Liver (tissue), 9 donors: ENCODE data around the gene CZIB. TPM values are rescaled to one million over a fixed set of nuclear protein-coding genes. Genes with fewer than 3 reads are reported as not detected.

Source experiments
- DNase-seq: peaks from one replicate; pipeline ENCODE4 v3.0.0-alpha.2; 2017; ENCODE audit warnings: low spot score
- H3K27ac ChIP-seq, 2 donors: one replicate each; pipeline ENCODE4 v1.7.0; 2013; ENCODE audit warnings: inconsistent platforms in 2 of 2, low read length in 2 of 2, control low read depth in 1 of 2, low read depth in 1 of 2, mild to moderate bottlenecking in 1 of 2
- H3K27me3 ChIP-seq, 4 donors: one replicate each; pipeline versions ENCODE4 v1.6.1 to v1.7.0; 2013; ENCODE audit warnings: low read length in 3 of 4, inconsistent platforms in 1 of 4, mild to moderate bottlenecking in 1 of 4, moderate library complexity in 1 of 4; ENCODE audit not compliant: control insufficient read depth in 4 of 4, insufficient read depth in 4 of 4
- H3K36me3 ChIP-seq, 4 donors: one replicate each; pipeline versions ENCODE4 v1.6.1 to v1.7.0; 2013; ENCODE audit warnings: low read length in 3 of 4, mild to moderate bottlenecking in 3 of 4, low read depth in 1 of 4, moderate library complexity in 1 of 4; ENCODE audit not compliant: control insufficient read depth in 4 of 4, insufficient read depth in 3 of 4
- H3K4me1 ChIP-seq, 4 donors: one replicate each; pipeline versions ENCODE4 v1.6.1 to v1.7.0; 2013; ENCODE audit warnings: low read length in 3 of 4, mild to moderate bottlenecking in 3 of 4, moderate library complexity in 1 of 4; ENCODE audit not compliant: control insufficient read depth in 4 of 4, insufficient read depth in 4 of 4
- H3K4me3 ChIP-seq, 3 donors: one replicate each; pipeline versions ENCODE4 v1.6.1 to v1.7.0; 2013; ENCODE audit warnings: low read length in 3 of 3, control low read depth in 1 of 3, low read depth in 1 of 3, mild to moderate bottlenecking in 1 of 3
- H3K9ac ChIP-seq, 2 donors: one replicate each; pipeline ENCODE4 v1.7.0; 2013; ENCODE audit warnings: low read length in 2 of 2, mild to moderate bottlenecking in 2 of 2, moderate library complexity in 2 of 2, control low read depth in 1 of 2, low read depth in 1 of 2
- H3K9me3 ChIP-seq, 4 donors: one replicate each; pipeline versions ENCODE4 v1.6.1 to v1.7.0; 2013; ENCODE audit warnings: low read length in 3 of 4; ENCODE audit not compliant: control insufficient read depth in 4 of 4
- ATF3 ChIP-seq: IDR thresholded peaks from 2 replicates; pipeline ENCODE4 v1.6.1; 2016; ENCODE audit warnings: antibody characterized with exemption
- EGR1 ChIP-seq, 2 donors: IDR thresholded peaks; 2 replicates each; pipeline ENCODE4 v1.6.1; 2016 to 2018; ENCODE audit warnings: antibody characterized with exemption in 2 of 2, low read depth in 2 of 2
- FOXA1 ChIP-seq: IDR thresholded peaks from 2 replicates; pipeline ENCODE4 v1.6.1; 2016; ENCODE audit warnings: antibody characterized with exemption
- FOXA2 ChIP-seq: IDR thresholded peaks from 2 replicates; pipeline ENCODE4 v1.6.1; 2016; ENCODE audit warnings: antibody characterized with exemption
- GABPA ChIP-seq, 2 donors: IDR thresholded peaks in 1 of 2; conservative IDR thresholded peaks in 1 of 2; 2 replicates each; pipeline ENCODE4 v1.6.1; 2016; ENCODE audit warnings: antibody characterized with exemption in 2 of 2, mild to moderate bottlenecking in 1 of 2, moderate library complexity in 1 of 2
- HNF4A ChIP-seq, 2 donors: conservative IDR thresholded peaks; 2 replicates each; pipeline ENCODE4 v1.6.1; 2016; ENCODE audit warnings: antibody characterized with exemption in 2 of 2, mild to moderate bottlenecking in 2 of 2
- HNF4G ChIP-seq: IDR thresholded peaks from 2 replicates; pipeline ENCODE4 v1.6.1; 2016; ENCODE audit warnings: antibody characterized with exemption
- JUND ChIP-seq, 2 donors: IDR thresholded peaks; 2 replicates each; pipeline ENCODE4 v1.6.1; 2016; ENCODE audit warnings: antibody characterized with exemption in 2 of 2
- NR2F2 ChIP-seq: IDR thresholded peaks from 2 replicates; pipeline ENCODE4 v1.6.1; 2016; ENCODE audit warnings: antibody characterized with exemption
- RAD21 ChIP-seq, 2 donors: IDR thresholded peaks; 2 replicates each; pipeline ENCODE4 v1.6.1; 2016; ENCODE audit warnings: antibody characterized with exemption in 2 of 2, mild to moderate bottlenecking in 2 of 2
- REST ChIP-seq: IDR thresholded peaks from 2 replicates; pipeline ENCODE4 v1.6.1; 2016; ENCODE audit warnings: antibody characterized with exemption, mild to moderate bottlenecking
- RXRA ChIP-seq, 2 donors: IDR thresholded peaks; 2 replicates each; pipeline ENCODE4 v1.6.1; 2017 to 2018; ENCODE audit warnings: antibody characterized with exemption in 2 of 2, mild to moderate bottlenecking in 1 of 2
- SP1 ChIP-seq: IDR thresholded peaks from 2 replicates; pipeline ENCODE4 v1.6.1; 2018; ENCODE audit warnings: antibody characterized with exemption, mild to moderate bottlenecking
- TAF1 ChIP-seq: conservative IDR thresholded peaks from 2 replicates; pipeline ENCODE4 v1.6.1; 2016; ENCODE audit warnings: antibody characterized with exemption, mild to moderate bottlenecking
- YY1 ChIP-seq: IDR thresholded peaks from 2 replicates; pipeline ENCODE4 v1.6.1; 2016; ENCODE audit warnings: antibody characterized with exemption, mild to moderate bottlenecking
- ZBTB33 ChIP-seq: IDR thresholded peaks from 2 replicates; pipeline ENCODE4 v1.6.1; 2016; ENCODE audit warnings: antibody characterized with exemption
- whole genome bisulfite sequencing: extraction: QIAGEN DNeasy Blood & Tissue Kit; methylation state at CpG from one replicate; pipeline ENCODE4 v1.1.7; 2013; 5-methylcytosine and 5-hydroxymethylcytosine counted together
- polyA plus RNA-seq, 2 donors: library from polyadenylated mRNA; stranded (reverse) in 1 of 2; unstranded in 1 of 2; fragments of 200-250 nt in 1 of 2; fragments of >200 nt in 1 of 2; fragmentation: Nextera tagmentation in 1 of 2; extraction: Ambion mirVana in 1 of 2; gene quantifications; one replicate each; pipeline versions ENCODE4 v1.2.1 to v1.2.3, GENCODE V29; 2013 to 2015
- total RNA-seq, 2 donors: library from RNA; depleted of rRNA; stranded (reverse); fragments of >200 nt; gene quantifications; one replicate each; pipeline ENCODE4 v1.2.3, GENCODE V29; 2014
- TF ChIP-seq, protein P1 (sequence below): IDR thresholded peaks from 2 replicates; pipeline ENCODE4 v1.6.1; 2016; ENCODE audit warnings: antibody characterized with exemption
- TF ChIP-seq, protein P2 (sequence below): fragments of 150-350 bp; IDR thresholded peaks from 2 replicates; pipeline ENCODE4 v1.5.1; 2017; ENCODE audit warnings: improper control_type of control experiment, low read depth, low read length; ENCODE audit not compliant: missing input control
- donor health status: healthy.
- donor health status: healthy.
- donor health status: healthy.
- donor health status: healthy.
- donor health status: healthy.

Gene CZIB
- total and polyA plus RNA-seq, 4 donors, result 19.8 to 32.3 (median 25.4) TPM

GRCh38 chr1:53197291-53198200, 22.9 kb downstream of the CZIB start:
- WGBS, result 26% methylated on average over 13 of the region's 13 CpGs
- Histone ChIP-seq H3K27me3 (no peaks in the 10 kb centered on the region), H3K36me3 (peaks cover 4 to 16% (median 16%) of the 10 kb centered on the region in 4 donors), H3K27ac (peak overlapping the region; percentile 98 to 99), H3K9ac (peak overlapping the region; percentile 91 to 97), H3K9me3 (no peaks in the 10 kb centered on the region), H3K4me3 (peak overlapping the region; percentile 73 to 98 (median 88)), H3K4me1 (peaks cover 9 to 64% (median 48%) of the 10 kb centered on the region in 4 donors)
- DNase-seq, result no peak
- TF ChIP-seq YY1 (peak; percentile 17), RXRA (IDR thresholded peaks at IDR 0.05) (peak in 1 of 2 donors; percentile 18), FOXA2 (no peak)

GRCh38 chr1:53196485-53197290, 23.7 kb downstream of the CZIB start, which contains the start of gene CPT2:
CPT2 (plus strand) TSS chr1:53196824; CDS start chr1:53196944, 120 bp downstream.
- H3K4me3 ChIP-seq, result peak within 1 kb of the TSS; percentile 73 to 98 (median 88)
- TF ChIP-seq FOXA1 (no peak), HNF4A (conservative IDR thresholded peaks at IDR 0.05) (peak in 1 of 2 donors; percentile 11), HNF4G (no peak), RAD21 (IDR thresholded peaks at IDR 0.05) (no peak), JUND (IDR thresholded peaks at IDR 0.05) (peak in 1 of 2 donors; percentile 54), YY1 (peak; percentile 70), SP1 (peak; percentile 62), FOXA2 (no peak), RXRA (IDR thresholded peaks at IDR 0.05) (peak in 1 of 2 donors; percentile 56), ZBTB33 (no peak), TAF1 (no peak), REST (peak; percentile 80), ATF3 (no peak), EGR1 (IDR thresholded peaks at IDR 0.05; ENCODE audit: low read depth in 2 of 2) (peak in 1 of 2 donors; percentile 50), GABPA (IDR thresholded peaks at IDR 0.05 in 1 of 2, conservative IDR thresholded peaks at IDR 0.05 in 1 of 2) (peak; percentile 79 to 90), NR2F2 (peak; percentile 27)
- TF ChIP-seq, protein P1, sequence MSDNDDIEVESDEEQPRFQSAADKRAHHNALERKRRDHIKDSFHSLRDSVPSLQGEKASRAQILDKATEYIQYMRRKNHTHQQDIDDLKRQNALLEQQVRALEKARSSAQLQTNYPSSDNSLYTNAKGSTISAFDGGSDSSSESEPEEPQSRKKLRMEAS, result peak; percentile 13
- TF ChIP-seq, protein P2, sequence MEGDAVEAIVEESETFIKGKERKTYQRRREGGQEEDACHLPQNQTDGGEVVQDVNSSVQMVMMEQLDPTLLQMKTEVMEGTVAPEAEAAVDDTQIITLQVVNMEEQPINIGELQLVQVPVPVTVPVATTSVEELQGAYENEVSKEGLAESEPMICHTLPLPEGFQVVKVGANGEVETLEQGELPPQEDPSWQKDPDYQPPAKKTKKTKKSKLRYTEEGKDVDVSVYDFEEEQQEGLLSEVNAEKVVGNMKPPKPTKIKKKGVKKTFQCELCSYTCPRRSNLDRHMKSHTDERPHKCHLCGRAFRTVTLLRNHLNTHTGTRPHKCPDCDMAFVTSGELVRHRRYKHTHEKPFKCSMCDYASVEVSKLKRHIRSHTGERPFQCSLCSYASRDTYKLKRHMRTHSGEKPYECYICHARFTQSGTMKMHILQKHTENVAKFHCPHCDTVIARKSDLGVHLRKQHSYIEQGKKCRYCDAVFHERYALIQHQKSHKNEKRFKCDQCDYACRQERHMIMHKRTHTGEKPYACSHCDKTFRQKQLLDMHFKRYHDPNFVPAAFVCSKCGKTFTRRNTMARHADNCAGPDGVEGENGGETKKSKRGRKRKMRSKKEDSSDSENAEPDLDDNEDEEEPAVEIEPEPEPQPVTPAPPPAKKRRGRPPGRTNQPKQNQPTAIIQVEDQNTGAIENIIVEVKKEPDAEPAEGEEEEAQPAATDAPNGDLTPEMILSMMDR, result no peak
- WGBS, result under 1% methylated on average over 57 of the region's 57 CpGs
- H3K27me3 ChIP-seq, result no peaks in the 10 kb centered on the region
- H3K9ac ChIP-seq, result peak within 1 kb of the TSS; percentile 91 to 97
- peaks cover 2 to 9% (median 8%) of the 10 kb centered on the region in 4 donors for H3K36me3 ChIP-seq
- peak; percentile 90 for DNase-seq
- peak within 1 kb of the TSS; percentile 98 to 99 for H3K27ac ChIP-seq
- no peaks in the 10 kb centered on the region for H3K9me3 ChIP-seq
- H3K4me1 ChIP-seq, result peaks cover 9 to 64% (median 48%) of the 10 kb centered on the region in 4 donors
